Left kidney (tissue), 2 donors: Measurements from ENCODE around the gene DNAH14. TPM values are rescaled to one million over a fixed set of nuclear protein-coding genes. Genes with fewer than 3 reads are reported as not detected.

ENCODE experiments used
- DNase-seq: peaks from one replicate; pipeline ENCODE4 v3.0.0-alpha.2; 2013
- polyA plus RNA-seq: library from polyadenylated mRNA; unstranded; fragments of 120-200 nt; gene quantifications from one replicate; pipeline ENCODE4 v1.2.1, GENCODE V29; 2013; ENCODE audit not compliant: insufficient read length

DNAH14 gene
- polyA plus RNA-seq, 1 donor, result 22.4 TPM

- no peak for DNase-seq
Observed at GRCh38 chr1:225408249-225408648, 478.8 kb downstream of the DNAH14 start.

GRCh38 chr1:225409051-225409450 lies 479.6 kb downstream of the DNAH14 start:
- no peak for DNase-seq

DNA sequence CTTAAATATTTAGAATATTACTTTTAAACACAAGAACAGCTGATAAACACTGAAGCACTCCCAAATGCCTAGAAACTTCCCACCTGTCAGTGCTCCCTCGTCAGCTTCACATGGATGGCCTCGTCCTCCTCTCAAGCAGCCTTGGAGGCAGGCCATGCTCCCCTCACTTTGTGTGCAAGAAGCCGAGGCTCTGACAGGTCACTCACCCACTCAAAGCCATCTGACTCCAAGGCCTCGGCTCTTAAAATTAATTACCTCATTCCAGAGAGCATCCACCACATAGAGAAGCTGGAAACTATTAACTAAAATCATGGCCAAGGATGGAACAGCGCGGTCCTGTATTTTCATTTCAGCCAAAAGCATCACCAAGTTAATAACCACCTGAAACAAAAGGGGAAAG lies 480.6 kb downstream of the DNAH14 start:
- no peak for DNase-seq

GRCh38 chr1:225412321-225412720 lies 482.8 kb downstream of the DNAH14 start:
- DNase-seq, result no peak

GRCh38 chr1:225412803-225413351 lies 483.4 kb downstream of the DNAH14 start:
- DNase-seq, result peak; percentile 54

DNA sequence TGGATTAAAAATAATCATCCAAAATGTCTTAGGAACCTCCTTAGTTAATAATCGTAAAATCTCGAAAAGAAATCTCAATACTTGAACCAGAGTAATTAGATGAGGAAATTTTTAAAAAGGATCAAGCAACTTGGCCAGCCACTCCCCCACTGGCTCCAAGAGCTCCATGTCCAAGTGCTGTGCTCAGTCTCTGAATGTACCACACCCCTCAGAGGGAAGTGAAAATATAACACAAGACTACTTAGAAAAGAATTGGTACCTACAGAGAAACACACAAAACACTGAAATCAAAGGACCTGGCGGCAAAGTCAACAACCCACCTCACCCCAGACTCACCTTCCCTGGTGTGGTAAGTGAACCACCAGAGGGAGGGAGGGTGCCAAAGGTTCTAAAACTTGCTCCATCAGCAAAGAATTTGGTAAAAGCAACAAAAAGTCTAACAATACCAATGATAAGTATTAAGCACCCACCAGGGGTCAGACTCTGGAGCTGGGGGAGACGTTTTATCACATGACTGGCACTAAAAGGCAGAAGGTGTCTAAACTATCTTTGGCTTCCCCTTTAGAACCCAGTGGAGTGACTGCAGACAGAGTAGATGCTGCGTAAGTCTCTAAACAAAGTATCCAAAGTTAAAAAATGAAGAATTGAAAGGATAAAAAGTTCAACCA lies 484.4 kb downstream of the DNAH14 start:
- DNase-seq, result no peak

GRCh38 chr1:225415307-225415706 lies 485.8 kb downstream of the DNAH14 start:
- DNase-seq, result no peak

GRCh38 chr1:225415967-225416745 lies 486.7 kb downstream of the DNAH14 start:
- no peak for DNase-seq

GRCh38 chr1:225418059-225418458 lies 488.6 kb downstream of the DNAH14 start:
- DNase-seq, result no peak

DNA sequence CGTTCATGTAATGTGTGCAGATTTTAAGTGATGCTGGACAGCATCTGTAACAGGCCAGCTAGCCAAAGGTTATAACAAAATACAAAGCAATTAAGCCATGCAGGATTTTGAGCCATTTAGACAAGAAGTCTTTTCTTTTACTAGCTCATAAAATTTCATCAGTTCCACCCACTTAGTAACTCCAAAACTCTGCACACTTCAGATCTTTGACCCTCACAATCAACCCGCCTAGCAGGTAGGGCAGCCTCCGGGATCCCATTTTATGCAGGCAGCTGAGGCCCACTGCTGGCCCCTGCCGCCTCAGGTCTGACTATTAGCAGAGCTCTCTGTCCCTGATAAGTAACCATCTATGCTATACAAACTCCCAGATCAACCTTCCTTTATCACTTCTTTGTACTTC lies 489.1 kb downstream of the DNAH14 start:
- DNase-seq, result no peak

GRCh38 chr1:225422031-225422605 lies 492.6 kb downstream of the DNAH14 start:
- no peak for DNase-seq

DNA sequence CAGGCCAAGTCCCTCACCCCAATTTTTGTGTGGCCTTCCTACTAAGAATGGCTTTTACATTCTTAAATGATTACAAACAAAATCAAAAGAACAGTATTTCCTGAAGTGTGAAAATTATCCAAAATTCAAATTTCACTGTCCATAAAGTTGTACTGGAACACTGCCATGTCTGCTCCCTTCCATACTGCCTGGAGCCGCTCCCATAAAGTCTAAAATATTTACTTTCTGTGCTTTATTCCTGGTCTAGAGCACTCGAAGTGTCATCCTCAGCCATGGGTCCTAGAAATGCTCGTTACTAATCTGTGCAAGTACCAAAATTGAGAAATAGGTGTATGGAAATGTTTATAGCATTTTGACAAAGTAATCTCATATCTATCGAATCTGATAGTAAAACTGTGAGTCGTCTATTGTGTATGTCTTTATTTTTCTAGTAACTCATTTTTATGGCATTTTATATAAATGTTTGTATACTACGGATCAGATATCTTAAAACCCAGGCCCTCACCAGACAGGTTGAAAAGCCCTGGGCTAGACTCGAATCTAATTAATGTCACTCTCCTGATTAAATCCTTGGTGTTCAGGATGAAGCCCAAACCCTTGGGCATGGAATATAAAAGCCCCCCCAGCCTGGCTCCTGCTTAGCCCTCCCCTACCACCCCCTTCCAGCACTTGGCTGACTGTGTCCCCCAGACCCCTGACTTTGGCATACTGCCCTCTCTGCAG lies 493.5 kb downstream of the DNAH14 start:
- no peak for DNase-seq

DNA sequence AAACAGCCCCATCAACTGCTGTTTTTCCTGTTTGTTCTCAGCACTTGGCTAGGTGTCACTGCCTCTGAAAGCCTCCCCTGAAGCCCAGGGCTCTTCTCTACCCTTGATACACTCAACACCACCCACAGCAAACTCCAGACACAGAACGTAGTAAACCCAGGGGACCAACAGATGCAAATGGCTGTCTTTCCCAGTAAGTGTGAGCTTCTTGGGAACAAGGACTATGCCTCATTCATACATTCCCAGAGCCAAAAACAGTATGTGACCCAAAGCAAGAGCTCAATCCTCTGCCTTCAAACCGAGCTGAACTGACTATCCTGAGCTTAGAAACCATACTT lies 494.0 kb downstream of the DNAH14 start:
- no peak for DNase-seq

GRCh38 chr1:225424562-225425200 lies 495.2 kb downstream of the DNAH14 start:
- DNase-seq, result no peak

GRCh38 chr1:225425201-225425786 lies 495.8 kb downstream of the DNAH14 start:
- DNase-seq, result no peak

DNA sequence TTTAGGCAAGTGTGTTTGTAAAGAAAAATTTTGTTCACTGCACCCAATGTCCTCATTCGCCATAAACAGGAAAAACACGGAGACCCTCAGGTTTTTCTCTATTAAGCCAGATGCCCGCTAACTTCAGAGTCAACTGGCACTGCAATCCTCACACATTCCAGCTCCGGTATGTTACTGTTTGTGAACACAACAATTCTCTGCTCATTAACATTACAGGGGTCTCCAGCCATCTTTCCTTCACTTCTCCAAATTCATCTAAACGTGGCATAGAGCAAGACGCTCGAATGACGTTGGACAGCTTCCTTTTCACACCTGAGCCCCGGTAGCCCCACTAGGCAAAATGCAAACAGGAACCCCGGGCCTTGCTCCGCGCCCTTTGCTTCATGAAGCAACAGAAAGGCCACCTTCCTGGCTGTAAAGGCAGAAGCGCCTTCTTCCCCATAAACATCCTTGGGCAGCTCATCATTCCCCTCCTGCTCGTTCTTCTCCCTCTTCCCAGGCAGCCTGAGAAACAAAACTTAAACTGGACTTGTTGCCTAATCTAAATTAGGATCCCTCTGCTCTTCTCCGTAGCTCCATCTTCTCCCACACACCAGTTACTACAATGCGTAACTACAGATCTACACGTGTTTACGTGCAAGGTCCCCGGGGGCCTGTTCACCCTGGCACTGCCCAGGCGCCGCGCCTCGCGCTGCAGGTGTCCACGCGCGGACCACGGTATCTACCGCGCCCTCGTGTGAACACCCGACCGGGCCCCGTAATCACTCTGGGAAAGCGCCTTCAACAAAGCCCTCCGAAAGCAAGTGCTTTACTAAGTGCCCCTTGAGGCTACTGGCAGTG lies 497.1 kb downstream of the DNAH14 start:
- no peak for DNase-seq

GRCh38 chr1:225427235-225428067 lies 498.0 kb downstream of the DNAH14 start, which contains the start of gene LBR:
Gene LBR (minus strand): TSS chr1:225428038. CDS start chr1:225424075, 3,963 bp downstream.
- DNase-seq, result no peak

DNA sequence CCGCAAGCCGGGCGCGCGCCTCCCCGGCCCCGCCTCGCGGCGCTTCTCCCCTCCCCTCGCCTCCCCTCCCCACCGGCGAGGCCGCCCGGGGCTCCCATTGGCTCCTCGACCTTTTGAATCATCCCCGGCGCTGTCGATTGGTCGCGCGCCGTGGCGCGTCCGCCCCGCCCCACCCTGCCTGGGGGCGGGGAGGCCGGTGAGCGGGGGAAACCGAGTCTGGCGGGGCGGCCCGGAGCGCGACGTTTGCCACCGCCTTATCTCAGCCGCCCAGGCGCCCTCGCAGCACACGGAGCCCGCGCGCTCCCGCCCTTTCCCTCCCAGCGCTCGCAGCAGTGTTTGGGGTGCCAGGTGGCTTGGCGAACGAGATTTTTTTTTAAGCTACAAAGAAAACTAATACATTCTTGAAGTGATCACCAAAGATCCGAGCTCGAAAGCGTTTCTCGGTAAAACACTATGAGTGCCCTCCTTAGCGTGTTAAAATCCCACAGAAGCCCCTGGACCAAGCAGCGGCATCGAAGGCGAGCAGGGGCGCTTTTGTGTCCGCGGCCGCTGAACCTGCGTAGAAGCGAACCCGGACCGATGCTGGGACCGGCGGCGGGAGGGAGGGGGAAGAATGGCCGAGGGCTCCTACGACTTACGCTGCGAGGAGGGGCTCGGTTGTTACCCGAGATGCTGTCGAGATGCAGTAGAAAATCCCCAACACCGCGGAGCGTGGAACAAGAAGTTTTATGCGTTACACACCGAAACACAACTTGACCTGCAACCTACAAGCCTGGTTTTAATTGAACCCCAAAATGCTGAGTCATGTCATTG lies 498.8 kb downstream of the DNAH14 start:
- peak; percentile 95 for DNase-seq
